Stomach (tissue), 9 donors: Measurements from ENCODE around the gene TPST1. TPM values are rescaled to one million over a fixed set of nuclear protein-coding genes. Genes with fewer than 3 reads are reported as not detected.

ENCODE experiments used
- DNase-seq, 2 donors: peaks; one replicate each; pipeline versions ENCODE4 v3.0.0 to v3.0.0-alpha.2; 2013 to 2019
- H3K27ac ChIP-seq, 5 donors: fragments of 200-600 bp in 4 of 5; sonication (generic) in 4 of 5; one replicate each; pipeline ENCODE4 v1.5.1; 2013 to 2019; ENCODE audit warnings: mild to moderate bottlenecking in 1 of 5, moderate library complexity in 1 of 5
- H3K27me3 ChIP-seq, 3 donors: fragments of 200-600 bp; sonication (generic); one replicate each; pipeline ENCODE4 v1.5.1; 2017 to 2019; ENCODE audit warnings: mixed run types in 1 of 3
- H3K36me3 ChIP-seq, 4 donors: fragments of 200-600 bp; sonication (generic); 1 replicate in 3 of 4; 2 replicates in 1 of 4; pipeline ENCODE4 v1.5.1; 2016 to 2019
- H3K4me1 ChIP-seq, 4 donors: fragments of 200-600 bp; sonication (generic); one replicate each; pipeline ENCODE4 v1.5.1; 2016 to 2019
- H3K4me3 ChIP-seq, 4 donors: fragments of 200-600 bp; sonication (generic) in 3 of 4; one replicate each; pipeline ENCODE4 v1.5.1; 2016 to 2019; ENCODE audit warnings: mild to moderate bottlenecking in 1 of 4
- H3K9me3 ChIP-seq, 4 donors: fragments of 200-600 bp; sonication (generic); one replicate each; pipeline ENCODE4 v1.5.1; 2016 to 2019
- EP300 ChIP-seq: sonication (generic); formaldehyde crosslinking; IDR thresholded peaks from one replicate; pipeline ENCODE4 v1.6.1; 2017; ENCODE audit warnings: antibody characterized with exemption
- POLR2A ChIP-seq, 4 donors: fragments of 450-650 bp; IDR thresholded peaks; one replicate each; pipeline ENCODE4 v1.6.1; 2016; ENCODE audit warnings: antibody characterized with exemption in 4 of 4, control low read depth in 2 of 4, mild to moderate bottlenecking in 1 of 4, moderate library complexity in 1 of 4
- POLR2AphosphoS5 ChIP-seq, 3 donors: sonication (generic); formaldehyde crosslinking; IDR thresholded peaks; one replicate each; pipeline ENCODE4 v1.6.1; 2016; ENCODE audit warnings: antibody characterized with exemption in 3 of 3
- WGBS, 5 donors: extraction: QIAGEN DNeasy Blood & Tissue Kit in 3 of 5; methylation state at CpG; one replicate each; pipeline versions ENCODE4 v1.1.5 to v1.1.7; 2013 to 2018; 5-methylcytosine and 5-hydroxymethylcytosine counted together
- intact Hi-C: fragments of 100-400 bp; cut with DNase I; formaldehyde crosslinking; loops from one replicate; pipeline ENCODE4 v1.15.1; 2023; ENCODE audit warnings: low total_unique reads
- polyA plus RNA-seq, 3 donors: library from polyadenylated mRNA; stranded (reverse); fragments of 200-250 nt; gene quantifications; one replicate each; pipeline ENCODE4 v1.2.3, GENCODE V29; 2013
- total RNA-seq, 5 donors: library from RNA; depleted of rRNA; stranded (reverse); fragments of >200 nt; gene quantifications; one replicate each; pipeline versions ENCODE4 v1.1.0 to v1.2.3, GENCODE V29; 2014 to 2016
- TF ChIP-seq, protein P1 (sequence below), 7 experiments: fragments of 450-650 bp in 4 of 7; fragments of 200-600 bp in 3 of 7; sonication (generic) in 3 of 7; IDR thresholded peaks; one replicate each; pipeline ENCODE4 v1.5.1; 2016 to 2019; ENCODE audit warnings: antibody characterized with exemption in 7 of 7, control low read depth in 2 of 7, mild to moderate bottlenecking in 1 of 7
- donor health status: healthy with polysubstance abuse.
- donor health status: Bipolar disorder and iron deficiency.
- donor health status: healthy.

The TPST1 gene
- total and polyA plus RNA-seq, 8 donors = 0.58 to 78.8 (median 8.7) TPM

DNA sequence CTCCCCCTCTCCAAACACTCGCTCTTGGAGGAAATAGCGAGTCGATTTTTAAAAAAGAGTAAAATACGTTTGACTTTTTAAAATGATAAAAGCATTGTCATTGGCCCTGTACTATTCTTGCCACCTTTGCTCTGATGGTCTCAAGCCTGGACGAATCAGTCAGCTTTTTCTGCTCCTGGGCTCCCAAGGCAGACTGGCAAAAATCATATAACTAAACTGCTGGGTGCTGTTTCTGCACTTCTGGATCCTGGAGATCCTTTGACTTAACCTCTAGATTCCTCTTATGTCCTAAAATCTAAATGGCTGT is 1.8 kb downstream of the TPST1 start:
- no peak for TF ChIP-seq EP300
- TF ChIP-seq, protein P1, sequence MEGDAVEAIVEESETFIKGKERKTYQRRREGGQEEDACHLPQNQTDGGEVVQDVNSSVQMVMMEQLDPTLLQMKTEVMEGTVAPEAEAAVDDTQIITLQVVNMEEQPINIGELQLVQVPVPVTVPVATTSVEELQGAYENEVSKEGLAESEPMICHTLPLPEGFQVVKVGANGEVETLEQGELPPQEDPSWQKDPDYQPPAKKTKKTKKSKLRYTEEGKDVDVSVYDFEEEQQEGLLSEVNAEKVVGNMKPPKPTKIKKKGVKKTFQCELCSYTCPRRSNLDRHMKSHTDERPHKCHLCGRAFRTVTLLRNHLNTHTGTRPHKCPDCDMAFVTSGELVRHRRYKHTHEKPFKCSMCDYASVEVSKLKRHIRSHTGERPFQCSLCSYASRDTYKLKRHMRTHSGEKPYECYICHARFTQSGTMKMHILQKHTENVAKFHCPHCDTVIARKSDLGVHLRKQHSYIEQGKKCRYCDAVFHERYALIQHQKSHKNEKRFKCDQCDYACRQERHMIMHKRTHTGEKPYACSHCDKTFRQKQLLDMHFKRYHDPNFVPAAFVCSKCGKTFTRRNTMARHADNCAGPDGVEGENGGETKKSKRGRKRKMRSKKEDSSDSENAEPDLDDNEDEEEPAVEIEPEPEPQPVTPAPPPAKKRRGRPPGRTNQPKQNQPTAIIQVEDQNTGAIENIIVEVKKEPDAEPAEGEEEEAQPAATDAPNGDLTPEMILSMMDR (IDR thresholded peaks at IDR 0.05) = no peak
- no peak for TF ChIP-seq POLR2AphosphoS5 (IDR thresholded peaks at IDR 0.05)
- TF ChIP-seq POLR2A (IDR thresholded peaks at IDR 0.05) = no peak
- H3K27me3 ChIP-seq = no peaks in the 10 kb centered on the region
- 8 to 23% (median 14%) methylated on average over 5 of the region's 5 CpGs for WGBS, 5 donors
- intact Hi-C loops = no loop called here
- H3K36me3 ChIP-seq = peaks cover 0 to 4% (median 0%) of the 10 kb centered on the region in 4 donors
- peaks cover 20 to 58% (median 52%) of the 10 kb centered on the region in 4 donors for H3K4me1 ChIP-seq
- H3K4me3 ChIP-seq = peak overlapping the region; percentile 89 to 98 (median 98)
- H3K27ac ChIP-seq = peak overlapping the region in 4 of 5 donors; percentile 21 to 88 (median 58)
- DNase-seq = peak in 1 of 2 donors; percentile 20
- H3K9me3 ChIP-seq = no peaks in the 10 kb centered on the region

DNA sequence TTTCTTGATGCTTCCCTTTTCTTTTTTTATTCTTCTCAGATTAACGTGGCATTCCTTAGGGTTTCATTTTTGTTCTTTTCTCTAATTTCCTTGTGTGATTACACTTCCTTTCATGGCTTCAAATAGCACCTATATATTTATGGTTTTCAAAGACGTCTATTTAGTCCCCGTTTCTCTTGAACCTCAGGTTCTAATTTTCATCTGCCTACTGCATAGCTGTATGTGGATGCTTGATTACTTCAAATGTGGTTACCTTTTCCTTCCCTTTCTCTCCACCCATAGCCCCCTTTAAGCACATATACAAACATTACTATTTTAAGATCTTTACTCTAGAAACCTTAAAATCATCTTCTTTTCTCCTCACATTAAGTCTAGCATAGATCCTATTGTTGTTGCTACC is 2.4 kb downstream of the TPST1 start:
- DNase-seq = no peak
- Histone ChIP-seq H3K27me3 (no peaks in the 10 kb centered on the region), H3K4me1 (peaks cover 20 to 58% (median 52%) of the 10 kb centered on the region in 4 donors), H3K9me3 (no peaks in the 10 kb centered on the region), H3K27ac (peak overlapping the region in 3 of 5 donors; percentile 29 to 88 (median 87)), H3K36me3 (peaks cover 0 to 4% (median 0%) of the 10 kb centered on the region in 4 donors), H3K4me3 (peak overlapping the region in 2 of 4 donors; percentile 97 to 98)
- intact Hi-C loops = no loop called here
- 52 to 55% (median 53%) methylated on average over 3 of the region's 3 CpGs for WGBS, 5 donors
- TF ChIP-seq, protein P1 (IDR thresholded peaks at IDR 0.05) = no peak
- TF ChIP-seq POLR2AphosphoS5 (IDR thresholded peaks at IDR 0.05) (no peak), EP300 (no peak), POLR2A (IDR thresholded peaks at IDR 0.05) (no peak)

DNA sequence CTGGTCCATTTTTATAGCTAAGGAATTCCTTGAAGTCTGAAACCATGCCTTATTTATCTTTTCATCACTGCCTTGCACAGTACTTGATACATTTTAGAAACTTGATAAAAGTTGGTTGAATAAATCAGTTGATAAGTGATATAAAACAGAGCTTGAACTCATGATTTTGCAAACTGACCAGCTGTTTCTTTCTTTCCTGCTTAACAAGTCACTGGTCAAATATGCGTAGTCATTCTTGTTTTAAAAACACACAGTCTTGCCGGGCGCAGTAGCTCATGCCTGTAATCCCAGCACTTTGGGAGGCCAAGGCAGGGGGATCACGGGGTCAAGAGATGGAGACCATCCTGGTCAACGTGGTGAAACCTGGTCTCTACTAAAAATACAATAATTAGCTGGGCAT is 6.3 kb downstream of the TPST1 start:
- Histone ChIP-seq H3K27me3 (no peaks in the 10 kb centered on the region), H3K4me3 (no peak overlapping the region), H3K27ac (peak overlapping the region in 4 of 5 donors; percentile 57 to 87 (median 62)), H3K9me3 (no peaks in the 10 kb centered on the region), H3K36me3 (peaks cover 0 to 4% (median 0%) of the 10 kb centered on the region in 4 donors), H3K4me1 (peaks cover 12 to 37% (median 36%) of the 10 kb centered on the region in 4 donors)
- intact Hi-C loops = loop anchor here (10.0 kb wide), 2 partner anchors 63 to 67 kb away; no protein-coding TSS in a partner anchor
- no peak for DNase-seq
- TF ChIP-seq, protein P1 (IDR thresholded peaks at IDR 0.05) = no peak
- no peak for TF ChIP-seq EP300
- TF ChIP-seq POLR2AphosphoS5 (IDR thresholded peaks at IDR 0.05) = no peak
- no peak for TF ChIP-seq POLR2A (IDR thresholded peaks at IDR 0.05)
- WGBS, 5 donors = 35 to 53% (median 42%) methylated on average over 5 of the region's 5 CpGs

DNA sequence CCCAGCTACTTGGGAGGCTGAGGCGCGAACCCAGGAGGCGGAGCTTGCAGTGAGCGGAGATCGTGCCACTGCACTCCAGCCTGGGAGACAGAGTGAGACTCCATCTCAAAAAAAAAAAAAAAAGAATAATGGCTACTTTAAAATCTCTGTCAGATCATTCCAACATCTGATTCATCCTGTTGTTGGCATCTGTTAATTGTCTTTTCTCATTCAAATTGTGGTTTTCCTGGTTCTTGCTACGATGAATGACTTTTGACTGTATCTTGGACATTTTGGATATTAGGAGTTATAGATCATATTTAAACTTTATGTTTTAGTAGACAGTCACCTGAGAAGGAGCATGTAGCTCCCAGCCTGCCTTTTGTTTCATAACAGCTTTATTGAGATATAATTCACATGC is 8.5 kb downstream of the TPST1 start:
- Histone ChIP-seq H3K27ac (no peak overlapping the region), H3K4me3 (no peak overlapping the region), H3K9me3 (no peaks in the 10 kb centered on the region), H3K27me3 (no peaks in the 10 kb centered on the region), H3K4me1 (peaks cover 5 to 20% (median 16%) of the 10 kb centered on the region in 4 donors), H3K36me3 (peaks cover 0 to 4% (median 0%) of the 10 kb centered on the region in 4 donors)
- intact Hi-C loops = loop anchor here (10.0 kb wide), 2 partner anchors 61 to 69 kb away; no protein-coding TSS in a partner anchor
- 92 to 97% (median 93%) methylated on average over 6 of the region's 6 CpGs for WGBS, 5 donors
- TF ChIP-seq, protein P1 (IDR thresholded peaks at IDR 0.05) = no peak
- TF ChIP-seq POLR2AphosphoS5 (IDR thresholded peaks at IDR 0.05) (no peak), EP300 (no peak), POLR2A (IDR thresholded peaks at IDR 0.05) (no peak)
- no peak for DNase-seq
